K562 (cell line): ENCODE results near the gene LRRK1. TPM values are rescaled to one million over a fixed set of nuclear protein-coding genes. Genes with fewer than 3 reads are reported as not detected.

Experiments used
- ATAC-seq: fragments of 200-7000 bp; cut with Tn5 transposase; 3 replicates; pipeline ENCODE4 v1.9.1; 2020; ENCODE audit warnings: moderate library complexity
- BruUV-seq: library from RNA; stranded (reverse); fragments of 400-500 nt; replicated peaks from 2 replicates; lab custom pipeline; 2021; lab: Mats Ljungman, UMichigan
- CTCF ChIA-PET: fragments of 300-600 bp; formaldehyde crosslinking; extraction: SDS; loops from one replicate; lab custom pipeline; 2021; ENCODE audit warnings: low intra/inter-chr PET ratio; lab: Yijun Ruan, JAX
- POLR2A ChIA-PET: fragments of 300-600, 350-650 bp; sonication (Branson Sonifier 250); formaldehyde crosslinking; extraction: SDS; loops from one replicate; lab custom pipeline; 2021; ENCODE audit warnings: antibody characterized with exemption, inconsistent platforms; lab: Yijun Ruan, JAX
- DNase-seq, 4 experiments: peaks; one replicate each; pipeline versions ENCODE4 v3.0.0 to v3.0.0-alpha.2; 2011 to 2018; ENCODE audit warnings: low spot score in 3 of 4, mixed read lengths in 3 of 4; ENCODE audit errors: extremely low read depth in 1 of 4
- FAIRE-seq: peaks from 2 replicates; lab custom pipeline; 2011; peaks lifted over from hg19 to GRCh38; lab: Jason Lieb, UNC
- H2AFZ ChIP-seq: 2 replicates; pipeline ENCODE4 v1.6.0; 2011; ENCODE audit warnings: low read depth, low read length, control low read depth, inconsistent platforms
- H3K27ac ChIP-seq: fragments of 200-600 bp; 3 replicates; pipeline ENCODE4 v1.8.0; 2011; ENCODE audit warnings: low read depth, mild to moderate bottlenecking, control low read depth, inconsistent platforms, low read length, moderate library complexity, mixed read lengths; ENCODE audit errors: extremely low read depth
- H3K27me3 ChIP-seq, 2 experiments: fragments of 300-600 bp in 1 of 2; 2 replicates in 1 of 2; 3 replicates in 1 of 2; pipeline versions ENCODE4 v1.6.0 to v1.8.0; 2011; ENCODE audit warnings: inconsistent platforms in 2 of 2, low read length in 2 of 2, mild to moderate bottlenecking in 1 of 2, mixed read lengths in 1 of 2, moderate library complexity in 1 of 2; ENCODE audit not compliant: control insufficient read depth in 2 of 2, insufficient read depth in 2 of 2
- H3K36me3 ChIP-seq: fragments of 300-600 bp; 3 replicates; pipeline ENCODE4 v1.8.0; 2011; ENCODE audit warnings: mild to moderate bottlenecking, low read length, inconsistent platforms; ENCODE audit not compliant: control insufficient read depth, insufficient read depth
- H3K4me1 ChIP-seq, 2 experiments: fragments of 200-600 bp in 1 of 2; replicated peaks in 1 of 2; 2 replicates in 1 of 2; 3 replicates in 1 of 2; pipeline versions ENCODE4 v1.5.1 to v1.8.0; 2011; ENCODE audit warnings: inconsistent platforms in 2 of 2, low read length in 2 of 2, mild to moderate bottlenecking in 1 of 2, mixed read lengths in 1 of 2, moderate library complexity in 1 of 2; ENCODE audit not compliant: control insufficient read depth in 2 of 2, insufficient read depth in 2 of 2
- H3K4me2 ChIP-seq: 2 replicates; pipeline ENCODE4 v1.6.1; 2011; ENCODE audit warnings: low read length, control low read depth, inconsistent platforms, mixed read lengths; ENCODE audit not compliant: insufficient read depth
- H3K4me3 ChIP-seq: fragments of 200-600 bp; sonication (generic), shearing (Covaris generic); 2 replicates; pipeline ENCODE4 v1.5.1; 2016; ENCODE audit warnings: control low read depth, inconsistent platforms
- H3K79me2 ChIP-seq: fragments of 200-600 bp; 3 replicates; pipeline ENCODE4 v1.8.0; 2011; ENCODE audit warnings: low read length, inconsistent platforms; ENCODE audit not compliant: control insufficient read depth, insufficient read depth
- H3K9ac ChIP-seq, 2 experiments: 2 replicates each; pipeline versions ENCODE4 v1.6.0 to v1.6.1; 2011; ENCODE audit warnings: low read depth in 2 of 2, low read length in 2 of 2, control low read depth in 1 of 2, inconsistent platforms in 1 of 2, mild to moderate bottlenecking in 1 of 2, mixed read lengths in 1 of 2; ENCODE audit not compliant: insufficient read depth in 1 of 2
- H3K9me1 ChIP-seq: one replicate; pipeline ENCODE4 v1.6.0; 2011; ENCODE audit warnings: inconsistent platforms, mild to moderate bottlenecking, low read length, moderate library complexity; ENCODE audit not compliant: control insufficient read depth, insufficient read depth
- H3K9me3 ChIP-seq: replicated peaks from 2 replicates; pipeline ENCODE4 v1.5.1; 2011; ENCODE audit warnings: low read depth, low read length, inconsistent platforms; ENCODE audit not compliant: control insufficient read depth, insufficient read depth
- H4K20me1 ChIP-seq: replicated peaks from 2 replicates; pipeline ENCODE4 v1.6.1; 2011; ENCODE audit warnings: low read length, inconsistent platforms, mixed read lengths; ENCODE audit not compliant: control insufficient read depth, insufficient read depth
- COPS2 ChIP-seq: fragments of 450-650 bp; conservative IDR thresholded peaks from 2 replicates; pipeline ENCODE4 v1.6.1; 2016; ENCODE audit warnings: mild to moderate bottlenecking, moderate library complexity
- CREM ChIP-seq: IDR thresholded peaks from 2 replicates; pipeline ENCODE4 v1.6.1; 2014; ENCODE audit warnings: antibody characterized with exemption, low read depth
- CSDE1 ChIP-seq, 2 experiments: fragments of 450-650 bp; IDR thresholded peaks; 2 replicates each; pipeline ENCODE4 v1.6.1; 2016; ENCODE audit warnings: mild to moderate bottlenecking in 1 of 2
- CXXC5 ChIP-seq: fragments of 250-450 bp; sonication (Bioruptor Pico); IDR thresholded peaks from 2 replicates; pipeline ENCODE4 v1.8.0; 2022; ENCODE audit warnings: inconsistent platforms, mild to moderate bottlenecking, moderate library complexity
- HMG20B ChIP-seq: fragments of 250-450 bp; sonication (Bioruptor Pico); IDR thresholded peaks from 2 replicates; pipeline ENCODE4 v1.5.0; 2021; ENCODE audit warnings: mild to moderate bottlenecking
- HNRNPLL ChIP-seq: fragments of 200-400 bp; formaldehyde crosslinking; IDR thresholded peaks from 2 replicates; pipeline ENCODE4 v1.6.1; 2017; ENCODE audit warnings: low read length, low read depth, mild to moderate bottlenecking; ENCODE audit not compliant: poor library complexity, severe bottlenecking
- MTF1 ChIP-seq: fragments of 250-450 bp; sonication (Bioruptor Pico); IDR thresholded peaks from 2 replicates; pipeline ENCODE4 v1.9.0; 2021; ENCODE audit warnings: moderate library complexity, mild to moderate bottlenecking, inconsistent platforms, borderline replicate concordance
- PHTF2 ChIP-seq: fragments of 250-450 bp; sonication (Bioruptor Pico); IDR thresholded peaks from 2 replicates; pipeline ENCODE4 v1.5.0; 2021; ENCODE audit warnings: mild to moderate bottlenecking
- POLR2A ChIP-seq: fragments of 450-650 bp; conservative IDR thresholded peaks from 2 replicates; pipeline ENCODE4 v1.6.1; 2016
- PRMT5 ChIP-seq: sonication (generic); formaldehyde crosslinking; IDR thresholded peaks from 2 replicates; pipeline ENCODE4 v1.5.0; 2020; ENCODE audit warnings: missing genetic modification reagents
- PYGO2 ChIP-seq: fragments of 450-650 bp; IDR thresholded peaks from 2 replicates; pipeline ENCODE4 v1.6.1; 2016; ENCODE audit warnings: mild to moderate bottlenecking, missing genetic modification characterization, moderate library complexity, missing compliant biosample characterization
- SRSF7 ChIP-seq: fragments of 200-400 bp; formaldehyde crosslinking; optimal IDR thresholded peaks from 2 replicates; pipeline ENCODE3; 2017; ENCODE audit warnings: mild to moderate bottlenecking, low read depth, low read length
- TAF1 ChIP-seq: IDR thresholded peaks from 2 replicates; pipeline ENCODE4 v1.6.1; 2011; ENCODE audit warnings: mild to moderate bottlenecking, low read length, moderate library complexity; ENCODE audit not compliant: insufficient read depth, control insufficient read depth, severe bottlenecking; ENCODE audit errors: extremely low read depth
- ZNF121 ChIP-seq: sonication (generic); formaldehyde crosslinking; conservative IDR thresholded peaks from 2 replicates; pipeline ENCODE4 v1.8.0; 2022; ENCODE audit warnings: missing genetic modification reagents
- ZNF436 ChIP-seq: fragments of 250-450, 450-650 bp; sonication (Bioruptor Pico); formaldehyde crosslinking; IDR thresholded peaks from 2 replicates; pipeline ENCODE4 v1.7.0; 2020; ENCODE audit warnings: mild to moderate bottlenecking
- ZNF707 ChIP-seq: fragments of 250-450 bp; sonication (Bioruptor Pico); conservative IDR thresholded peaks from 2 replicates; pipeline ENCODE4 v1.8.0; 2022; ENCODE audit warnings: inconsistent platforms, mild to moderate bottlenecking, moderate library complexity
- WGBS: fragments of 100-300 bp; shearing (Covaris generic); methylation state at CpG from one replicate; pipeline ENCODE4 v1.1.6; 2016; ENCODE audit warnings: low coverage, mixed read lengths; ENCODE audit not compliant: insufficient coverage; ENCODE audit errors: missing lambda C conversion rate; 5-methylcytosine and 5-hydroxymethylcytosine counted together
- in situ Hi-C: fragments of 300-500 bp; cut with MboI; formaldehyde crosslinking; loops from 4 replicates; pipeline ENCODE4 v1.15.0; 2018; ENCODE audit warnings: inconsistent platforms, mixed read lengths
- intact Hi-C: fragments of 100-400 bp; cut with micrococcal nuclease; formaldehyde crosslinking; loops from 2 replicates; pipeline ENCODE4 v1.14.2; 2022
- polyA plus RNA-seq, 8 experiments: library from polyadenylated mRNA; depleted of rRNA in 4 of 8; stranded (reverse) in 5 of 8; unstranded in 3 of 8; fragments of >200 nt; fragmentation: Nextera tagmentation in 2 of 8; fragmentation: Illumina TruSeq in 1 of 8; extraction: Ambion mirVana in 2 of 8; extraction: Trizol in 1 of 8; gene quantifications; 2 replicates each; pipeline versions ENCODE4 v1.2.1 to v1.2.3, GENCODE V29; 2011 to 2014; ENCODE audit warnings: inconsistent platforms in 1 of 8, missing spikeins in 1 of 8
- total RNA-seq, 7 experiments: library from RNA; depleted of rRNA in 6 of 7; stranded (reverse); fragments of >200 nt in 6 of 7; fragmentation: Illumina TruSeq in 2 of 7; extraction: Trizol in 2 of 7; gene quantifications; 2 replicates each; pipeline versions ENCODE4 v1.2.1 to v1.2.3, GENCODE V29; 2011 to 2021; ENCODE audit warnings: low replicate concordance in 1 of 7
- TF ChIP-seq, protein P1 (sequence below): fragments of 250-450 bp; sonication (Bioruptor Pico); IDR thresholded peaks from 2 replicates; pipeline ENCODE4 v1.8.0; 2021; ENCODE audit warnings: moderate library complexity, mild to moderate bottlenecking, inconsistent platforms
- TF ChIP-seq, protein P2 (sequence below): conservative IDR thresholded peaks from 2 replicates; pipeline ENCODE4 v1.6.1; 2011; ENCODE audit warnings: low read depth, mild to moderate bottlenecking, low read length; ENCODE audit not compliant: control insufficient read depth

Gene LRRK1
- total and polyA plus RNA-seq, 9 of the 15 experiments (the other 6 are each of a cell fraction or from before 2014, with no cell fraction given), result 0.01 to 1.5 (median 0.11) TPM

DNA sequence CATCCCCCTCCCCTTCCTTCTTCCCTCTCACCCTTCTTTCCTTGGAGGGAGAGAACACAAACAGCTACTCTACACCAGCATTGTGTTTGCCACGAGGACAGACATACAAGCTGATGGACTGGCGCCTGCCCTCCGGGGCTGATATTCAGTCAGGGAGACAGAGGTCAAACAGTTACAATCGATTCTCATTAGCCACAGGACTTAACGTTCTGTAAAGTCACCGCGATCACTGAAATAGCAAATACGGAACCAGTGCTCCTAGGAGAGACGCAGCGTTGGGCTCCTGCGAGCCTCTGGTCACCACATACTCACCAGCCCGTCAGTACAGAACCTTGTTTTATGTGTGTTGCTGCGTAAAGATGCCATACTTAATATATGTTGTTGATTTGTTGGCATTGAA, 108.8 kb downstream of the LRRK1 start:
- DNase-seq (no peak), ATAC-seq (no peak), FAIRE-seq (no peak)
- in situ Hi-C loops, result no loop called here
- H3K9me3 ChIP-seq, result no peaks in the 10 kb centered on the region
- intact Hi-C loops, result no loop called here
- no peak overlapping the region for H2AFZ ChIP-seq
- H3K4me1 ChIP-seq, result peaks cover 0 to 5% of the 10 kb centered on the region in 2 experiments; a peak in 2 of 5 replicates
- no peaks in the 10 kb centered on the region for H3K9me1 ChIP-seq
- no peak overlapping the region for H3K4me2 ChIP-seq
- H4K20me1 ChIP-seq, result no peaks in the 10 kb centered on the region; the same call in 1 of the 2 replicates
- no peak for TF ChIP-seq HNRNPLL
- no peak for TF ChIP-seq TAF1
- no peak for TF ChIP-seq PYGO2
- no peak for TF ChIP-seq CXXC5 (CRISPR knock-in tag)
- TF ChIP-seq CREM, result no peak
- TF ChIP-seq POLR2A, result no peak
- TF ChIP-seq CSDE1 (IDR thresholded peaks at IDR 0.05), result no peak
- no peak for TF ChIP-seq COPS2
- TF ChIP-seq HMG20B, result no peak
- no peak for TF ChIP-seq MTF1
- TF ChIP-seq, protein P1, sequence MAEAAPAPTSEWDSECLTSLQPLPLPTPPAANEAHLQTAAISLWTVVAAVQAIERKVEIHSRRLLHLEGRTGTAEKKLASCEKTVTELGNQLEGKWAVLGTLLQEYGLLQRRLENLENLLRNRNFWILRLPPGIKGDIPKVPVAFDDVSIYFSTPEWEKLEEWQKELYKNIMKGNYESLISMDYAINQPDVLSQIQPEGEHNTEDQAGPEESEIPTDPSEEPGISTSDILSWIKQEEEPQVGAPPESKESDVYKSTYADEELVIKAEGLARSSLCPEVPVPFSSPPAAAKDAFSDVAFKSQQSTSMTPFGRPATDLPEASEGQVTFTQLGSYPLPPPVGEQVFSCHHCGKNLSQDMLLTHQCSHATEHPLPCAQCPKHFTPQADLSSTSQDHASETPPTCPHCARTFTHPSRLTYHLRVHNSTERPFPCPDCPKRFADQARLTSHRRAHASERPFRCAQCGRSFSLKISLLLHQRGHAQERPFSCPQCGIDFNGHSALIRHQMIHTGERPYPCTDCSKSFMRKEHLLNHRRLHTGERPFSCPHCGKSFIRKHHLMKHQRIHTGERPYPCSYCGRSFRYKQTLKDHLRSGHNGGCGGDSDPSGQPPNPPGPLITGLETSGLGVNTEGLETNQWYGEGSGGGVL (CRISPR knock-in tag), result no peak
- no peak for TF ChIP-seq ZNF436 (CRISPR knock-in tag)
- TF ChIP-seq ZNF707 (CRISPR knock-in tag), result no peak
- TF ChIP-seq PHTF2, result no peak
- TF ChIP-seq ZNF121 (CRISPR knock-in tag), result no peak
- no peak for TF ChIP-seq PRMT5
- TF ChIP-seq, protein P2, sequence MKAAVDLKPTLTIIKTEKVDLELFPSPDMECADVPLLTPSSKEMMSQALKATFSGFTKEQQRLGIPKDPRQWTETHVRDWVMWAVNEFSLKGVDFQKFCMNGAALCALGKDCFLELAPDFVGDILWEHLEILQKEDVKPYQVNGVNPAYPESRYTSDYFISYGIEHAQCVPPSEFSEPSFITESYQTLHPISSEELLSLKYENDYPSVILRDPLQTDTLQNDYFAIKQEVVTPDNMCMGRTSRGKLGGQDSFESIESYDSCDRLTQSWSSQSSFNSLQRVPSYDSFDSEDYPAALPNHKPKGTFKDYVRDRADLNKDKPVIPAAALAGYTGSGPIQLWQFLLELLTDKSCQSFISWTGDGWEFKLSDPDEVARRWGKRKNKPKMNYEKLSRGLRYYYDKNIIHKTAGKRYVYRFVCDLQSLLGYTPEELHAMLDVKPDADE, result no peak
- no peak for TF ChIP-seq SRSF7
- WGBS, result 20% methylated on average over 13 of the region's 13 CpGs
- no peak overlapping the region for H3K27ac ChIP-seq
- H3K4me3 ChIP-seq, result no peak overlapping the region
- POLR2A ChIA-PET, result no interaction called here
- CTCF ChIA-PET, result no interaction called here
- no TSS peak for BruUV-seq
- no peak overlapping the region for H3K9ac ChIP-seq
- no peaks in the 10 kb centered on the region for H3K79me2 ChIP-seq
- H3K27me3 ChIP-seq, result peaks cover 55 to 79% of the 10 kb centered on the region in 2 experiments
- H3K36me3 ChIP-seq, result no peaks in the 10 kb centered on the region
